HL-60 (cell line): ENCODE measurements around the gene HAL.

ENCODE experiments used
- POLR2AphosphoS5 ChIP-seq: IDR thresholded peaks from 2 replicates; pipeline ENCODE4 v1.6.1; 2012; ENCODE audit warnings: low read depth
- TF ChIP-seq, protein P1 (sequence below): IDR thresholded peaks from one replicate; pipeline ENCODE4 v1.5.1; 2011; ENCODE audit warnings: low read length, control low read depth, inconsistent platforms; ENCODE audit not compliant: insufficient read depth
- TF ChIP-seq, protein P2 (sequence below): IDR thresholded peaks from 2 replicates; pipeline ENCODE4 v1.6.1; 2012; ENCODE audit warnings: low read depth; ENCODE audit not compliant: insufficient replicate concordance

GRCh38 chr12:95999484-95999883 is 3.3 kb upstream of the HAL start:
- TF ChIP-seq, protein P1, sequence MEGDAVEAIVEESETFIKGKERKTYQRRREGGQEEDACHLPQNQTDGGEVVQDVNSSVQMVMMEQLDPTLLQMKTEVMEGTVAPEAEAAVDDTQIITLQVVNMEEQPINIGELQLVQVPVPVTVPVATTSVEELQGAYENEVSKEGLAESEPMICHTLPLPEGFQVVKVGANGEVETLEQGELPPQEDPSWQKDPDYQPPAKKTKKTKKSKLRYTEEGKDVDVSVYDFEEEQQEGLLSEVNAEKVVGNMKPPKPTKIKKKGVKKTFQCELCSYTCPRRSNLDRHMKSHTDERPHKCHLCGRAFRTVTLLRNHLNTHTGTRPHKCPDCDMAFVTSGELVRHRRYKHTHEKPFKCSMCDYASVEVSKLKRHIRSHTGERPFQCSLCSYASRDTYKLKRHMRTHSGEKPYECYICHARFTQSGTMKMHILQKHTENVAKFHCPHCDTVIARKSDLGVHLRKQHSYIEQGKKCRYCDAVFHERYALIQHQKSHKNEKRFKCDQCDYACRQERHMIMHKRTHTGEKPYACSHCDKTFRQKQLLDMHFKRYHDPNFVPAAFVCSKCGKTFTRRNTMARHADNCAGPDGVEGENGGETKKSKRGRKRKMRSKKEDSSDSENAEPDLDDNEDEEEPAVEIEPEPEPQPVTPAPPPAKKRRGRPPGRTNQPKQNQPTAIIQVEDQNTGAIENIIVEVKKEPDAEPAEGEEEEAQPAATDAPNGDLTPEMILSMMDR = no peak
- TF ChIP-seq POLR2AphosphoS5 = no peak
- TF ChIP-seq, protein P2, sequence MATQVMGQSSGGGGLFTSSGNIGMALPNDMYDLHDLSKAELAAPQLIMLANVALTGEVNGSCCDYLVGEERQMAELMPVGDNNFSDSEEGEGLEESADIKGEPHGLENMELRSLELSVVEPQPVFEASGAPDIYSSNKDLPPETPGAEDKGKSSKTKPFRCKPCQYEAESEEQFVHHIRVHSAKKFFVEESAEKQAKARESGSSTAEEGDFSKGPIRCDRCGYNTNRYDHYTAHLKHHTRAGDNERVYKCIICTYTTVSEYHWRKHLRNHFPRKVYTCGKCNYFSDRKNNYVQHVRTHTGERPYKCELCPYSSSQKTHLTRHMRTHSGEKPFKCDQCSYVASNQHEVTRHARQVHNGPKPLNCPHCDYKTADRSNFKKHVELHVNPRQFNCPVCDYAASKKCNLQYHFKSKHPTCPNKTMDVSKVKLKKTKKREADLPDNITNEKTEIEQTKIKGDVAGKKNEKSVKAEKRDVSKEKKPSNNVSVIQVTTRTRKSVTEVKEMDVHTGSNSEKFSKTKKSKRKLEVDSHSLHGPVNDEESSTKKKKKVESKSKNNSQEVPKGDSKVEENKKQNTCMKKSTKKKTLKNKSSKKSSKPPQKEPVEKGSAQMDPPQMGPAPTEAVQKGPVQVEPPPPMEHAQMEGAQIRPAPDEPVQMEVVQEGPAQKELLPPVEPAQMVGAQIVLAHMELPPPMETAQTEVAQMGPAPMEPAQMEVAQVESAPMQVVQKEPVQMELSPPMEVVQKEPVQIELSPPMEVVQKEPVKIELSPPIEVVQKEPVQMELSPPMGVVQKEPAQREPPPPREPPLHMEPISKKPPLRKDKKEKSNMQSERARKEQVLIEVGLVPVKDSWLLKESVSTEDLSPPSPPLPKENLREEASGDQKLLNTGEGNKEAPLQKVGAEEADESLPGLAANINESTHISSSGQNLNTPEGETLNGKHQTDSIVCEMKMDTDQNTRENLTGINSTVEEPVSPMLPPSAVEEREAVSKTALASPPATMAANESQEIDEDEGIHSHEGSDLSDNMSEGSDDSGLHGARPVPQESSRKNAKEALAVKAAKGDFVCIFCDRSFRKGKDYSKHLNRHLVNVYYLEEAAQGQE = no peak
